HCT116 (cell line): ENCODE measurements around the gene AADACL4. TPM values are rescaled to one million over a fixed set of nuclear protein-coding genes. Genes with fewer than 3 reads are reported as not detected.

Experiments
- ATAC-seq: fragments of 200-7000 bp; cut with Tn5 transposase; 2 replicates; pipeline ENCODE4 v1.9.1; 2020; ENCODE audit warnings: mild to moderate bottlenecking, moderate library complexity
- BruUV-seq: library from RNA; stranded (reverse); fragments of 400-500 nt; replicated peaks from 2 replicates; lab custom pipeline; 2021; lab: Mats Ljungman, UMichigan
- CTCF ChIA-PET: fragments of 300-600 bp; sonication (Branson Sonifier 250); formaldehyde crosslinking; loops from one replicate; lab custom pipeline; 2021; ENCODE audit warnings: antibody characterized with exemption; lab: Charles Lee
- POLR2A ChIA-PET: fragments of 300-600, 350-600 bp; sonication (Branson Sonifier 250); formaldehyde crosslinking; loops from one replicate; lab custom pipeline; 2021; ENCODE audit warnings: antibody characterized with exemption; lab: Charles Lee
- RAD21 ChIA-PET, 2 experiments: fragments of 300-600 bp; sonication (Branson Sonifier 250); formaldehyde crosslinking; loops; one replicate each; lab custom pipeline; 2023; ENCODE audit warnings: low total read pairs in 2 of 2; ENCODE audit not compliant: uncharacterized antibody in 2 of 2, unreplicated experiment in 2 of 2, low non-redundant PET in 1 of 2; lab: Charles Lee
- DNase-seq: peaks from one replicate; pipeline ENCODE4 v3.0.0-alpha.2; 2010; ENCODE audit warnings: low read depth, low spot score
- H2AFZ ChIP-seq: fragments of 200-600 bp; shearing (Covaris generic), sonication (generic); 2 replicates; pipeline ENCODE4 v1.6.1; 2017; ENCODE audit warnings: low read depth, mixed run types, mixed read lengths, antibody characterized with exemption, low read length; ENCODE audit not compliant: poor library complexity, severe bottlenecking
- H3K27ac ChIP-seq: 2 replicates; pipeline ENCODE4 v1.5.1; 2012; ENCODE audit warnings: low read depth, low read length
- H3K27me3 ChIP-seq: fragments of 200-600 bp; sonication (generic); 2 replicates; pipeline ENCODE4 v1.6.1; 2016; ENCODE audit warnings: mixed run types, low read length, mixed read lengths; ENCODE audit not compliant: insufficient read depth
- H3K36me3 ChIP-seq, 2 experiments: fragments of 200-500 bp in 1 of 2; fragments of 200-600 bp in 1 of 2; sonication (Bioruptor generic) in 1 of 2; sonication (generic) in 1 of 2; 2 replicates each; pipeline versions ENCODE4 v1.5.1 to v1.6.1; 2014 to 2016; ENCODE audit warnings: low read length in 2 of 2, inconsistent platforms in 1 of 2, mixed read lengths in 1 of 2, mixed run types in 1 of 2; ENCODE audit not compliant: insufficient read depth in 2 of 2, control insufficient read depth in 1 of 2
- H3K4me1 ChIP-seq, 2 experiments: fragments of 200-600 bp in 1 of 2; sonication (generic) in 1 of 2; 2 replicates each; pipeline versions ENCODE4 v1.5.1 to v1.6.1; 2012 to 2017; ENCODE audit warnings: low read length in 2 of 2, inconsistent platforms in 1 of 2, mild to moderate bottlenecking in 1 of 2, mixed read lengths in 1 of 2, mixed run types in 1 of 2, moderate library complexity in 1 of 2; ENCODE audit not compliant: insufficient read depth in 2 of 2, control insufficient read depth in 1 of 2
- H3K4me2 ChIP-seq: fragments of 200-600 bp; sonication (generic); 2 replicates; pipeline ENCODE4 v1.6.1; 2017; ENCODE audit warnings: mixed run types, low read length, mixed read lengths
- H3K4me3 ChIP-seq, 2 experiments: fragments of 200-600 bp in 1 of 2; sonication (generic) in 1 of 2; replicated peaks in 1 of 2; 2 replicates each; pipeline ENCODE4 v1.5.1; 2011 to 2016; ENCODE audit warnings: low read length in 2 of 2, control low read depth in 1 of 2, low read depth in 1 of 2, mild to moderate bottlenecking in 1 of 2, mixed read lengths in 1 of 2, mixed run types in 1 of 2
- H3K79me2 ChIP-seq: fragments of 200-600 bp; sonication (generic); 2 replicates; pipeline ENCODE4 v1.6.1; 2017; ENCODE audit warnings: mild to moderate bottlenecking, mixed run types, low read length, moderate library complexity, mixed read lengths; ENCODE audit not compliant: insufficient read depth
- H3K9ac ChIP-seq: fragments of 200-600 bp; sonication (generic); 2 replicates; pipeline ENCODE4 v1.6.1; 2016; ENCODE audit warnings: low read length, mixed read lengths
- H3K9me2 ChIP-seq: fragments of 200-600 bp; sonication (generic), shearing (Covaris generic); 2 replicates; pipeline ENCODE4 v1.6.1; 2017; ENCODE audit warnings: mixed run types, mild to moderate bottlenecking, moderate library complexity; ENCODE audit not compliant: insufficient read depth
- H3K9me3 ChIP-seq, 2 experiments: fragments of 200-500 bp in 1 of 2; fragments of 200-600 bp in 1 of 2; sonication (Bioruptor generic) in 1 of 2; sonication (generic) in 1 of 2; 2 replicates each; pipeline ENCODE4 v1.6.1; 2014 to 2017; ENCODE audit warnings: low read length in 2 of 2, mixed read lengths in 2 of 2, inconsistent platforms in 1 of 2, low read depth in 1 of 2, mild to moderate bottlenecking in 1 of 2, mixed run types in 1 of 2, moderate library complexity in 1 of 2; ENCODE audit not compliant: control insufficient read depth in 1 of 2, insufficient read depth in 1 of 2
- H4K20me1 ChIP-seq: fragments of 200-600 bp; sonication (generic), shearing (Covaris generic); 2 replicates; pipeline ENCODE4 v1.6.1; 2017; ENCODE audit warnings: mixed run types, mild to moderate bottlenecking, moderate library complexity; ENCODE audit not compliant: insufficient read depth
- POLR2AphosphoS5 ChIP-seq: IDR thresholded peaks from 2 replicates; pipeline ENCODE4 v1.6.1; 2011; ENCODE audit warnings: mild to moderate bottlenecking, low read depth, low read length, moderate library complexity
- REST ChIP-seq: IDR thresholded peaks from 2 replicates; pipeline ENCODE4 v1.6.1; 2012; ENCODE audit warnings: low read depth
- intact Hi-C: fragments of 100-400 bp; cut with micrococcal nuclease; formaldehyde crosslinking; loops from 2 replicates; pipeline ENCODE4 v1.10.0; 2022
- total RNA-seq: library from RNA; stranded (reverse); gene quantifications from one replicate; pipeline ENCODE4 v1.2.1, GENCODE V29; 2021; ENCODE audit not compliant: unreplicated experiment

Gene AADACL4
- total RNA-seq, 1 experiment from 2014 or later = not detected

GRCh38 chr1:12615865-12616708, 27.8 kb upstream of the AADACL4 start:
- Histone ChIP-seq H2AFZ (no peak overlapping the region), H4K20me1 (no peaks in the 10 kb centered on the region), H3K9ac (peak overlapping the region; percentile 83), H3K27me3 (no peaks in the 10 kb centered on the region), H3K4me2 (peak overlapping the region; percentile 92), H3K4me1 (peaks cover 35 to 64% of the 10 kb centered on the region in 2 experiments), H3K4me3 (peak overlapping the region; percentile 71 to 75), H3K9me3 (no peaks in the 10 kb centered on the region), H3K9me2 (no peaks in the 10 kb centered on the region), H3K36me3 (0 out of 4 replicates have a peak, but pooled peaks cover 2 to 3% of the 10 kb centered on the region in 2 experiments), H3K79me2 (peaks cover 54% of the 10 kb centered on the region), H3K27ac (peak overlapping the region; percentile 97)
- POLR2A ChIA-PET = interaction anchor here (0.7 to 2.6 kb wide), 7 partner anchors 12 to 522 kb away, joined by 3 to 10 read pairs (median 4); no protein-coding TSS in a partner anchor
- ATAC-seq (peak; percentile 43), DNase-seq (no peak)
- TF ChIP-seq REST (no peak), POLR2AphosphoS5 (peak; percentile 32; the same call in 1 of the 2 replicates)
- CTCF ChIA-PET = interaction anchor here (1.0 to 1.2 kb wide), 3 partner anchors 12 to 303 kb away, joined by 3 to 4 read pairs (median 4); no protein-coding TSS in a partner anchor
- intact Hi-C loops = no loop called here
- RAD21 ChIA-PET = interaction anchor here in 1 of 2 experiments (1.0 to 1.4 kb wide), 3 partner anchors 12 to 20 kb away, joined by 3 to 6 read pairs (median 6); no protein-coding TSS in a partner anchor
- no TSS peak for BruUV-seq
